Fibroblast of villous mesenchyme (primary cell): Measurements from ENCODE around the gene TOP2B. TPM values are rescaled to one million over a fixed set of nuclear protein-coding genes. Genes with fewer than 3 reads are reported as not detected.

ENCODE experiments used
- DNase-seq: peaks from one replicate; pipeline ENCODE4 v3.0.0-alpha.2; 2010; ENCODE audit warnings: low read depth
- H3K4me3 ChIP-seq: 2 replicates; pipeline ENCODE4 v1.5.1; 2011; ENCODE audit warnings: low read depth, mild to moderate bottlenecking, low read length
- CTCF ChIP-seq: IDR thresholded peaks from 2 replicates; pipeline ENCODE4 v1.5.1; 2012; ENCODE audit warnings: low read depth, mild to moderate bottlenecking, low read length; ENCODE audit not compliant: insufficient read depth
- total RNA-seq: library from RNA; depleted of rRNA; stranded (reverse); fragments of >200 nt; gene quantifications from 2 replicates; pipeline ENCODE4 v1.2.3, GENCODE V29; 2012

The TOP2B gene
- total RNA-seq, 1 donor = 88.5 TPM

DNA sequence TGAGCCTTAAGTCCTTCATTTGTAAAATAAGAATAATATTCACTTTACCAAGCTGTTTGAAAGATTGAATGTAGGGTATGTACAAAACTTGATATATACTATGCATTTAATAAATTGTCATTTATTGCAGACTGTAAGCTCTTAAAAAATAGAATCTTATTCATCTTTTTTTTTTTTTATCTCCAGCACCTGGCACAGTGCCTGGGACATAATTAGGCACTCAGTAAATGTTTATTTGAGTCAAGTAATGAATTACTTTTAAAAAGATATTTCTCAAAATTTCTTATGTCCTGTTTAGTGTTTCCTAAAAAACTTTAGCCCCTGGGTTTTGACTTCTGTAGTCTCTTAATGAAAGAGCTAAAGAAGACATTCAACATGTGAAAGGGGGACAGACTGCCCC, 71.7 kb downstream of the TOP2B start:
- no peak for DNase-seq
- no peak overlapping the region for H3K4me3 ChIP-seq
- TF ChIP-seq CTCF = no peak

- peak; percentile 35 for TF ChIP-seq CTCF
- H3K4me3 ChIP-seq = no peak overlapping the region
- DNase-seq = peak; percentile 78
These were observed 72.2 kb downstream of the TOP2B start for GRCh38 chr3:25592510-25592968.

DNA sequence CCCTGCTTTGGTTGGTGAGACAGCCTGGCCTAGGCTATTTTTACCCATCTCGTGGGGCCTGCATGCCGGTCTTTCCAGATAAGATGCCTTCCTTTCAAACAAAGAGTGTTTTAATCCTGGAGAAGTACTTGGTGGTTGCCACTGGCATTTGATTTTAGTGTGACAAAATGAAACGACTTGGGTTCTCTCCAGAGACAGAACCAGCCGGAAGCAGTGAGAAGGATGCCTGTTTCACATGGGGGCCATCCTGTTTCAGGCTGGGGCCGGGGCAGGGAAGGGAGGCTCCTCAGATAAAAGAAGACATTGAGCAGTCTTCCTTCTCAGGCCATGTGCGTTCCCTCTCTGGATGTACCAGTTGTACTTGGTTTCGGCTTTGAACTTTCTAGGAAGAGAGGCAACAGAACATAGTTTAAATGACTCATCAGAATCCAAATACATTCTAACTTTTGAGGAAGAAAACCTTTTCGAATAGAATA, 74.9 kb downstream of the TOP2B start:
- no peak for TF ChIP-seq CTCF
- DNase-seq = peak; percentile 47
- no peak overlapping the region for H3K4me3 ChIP-seq

DNA sequence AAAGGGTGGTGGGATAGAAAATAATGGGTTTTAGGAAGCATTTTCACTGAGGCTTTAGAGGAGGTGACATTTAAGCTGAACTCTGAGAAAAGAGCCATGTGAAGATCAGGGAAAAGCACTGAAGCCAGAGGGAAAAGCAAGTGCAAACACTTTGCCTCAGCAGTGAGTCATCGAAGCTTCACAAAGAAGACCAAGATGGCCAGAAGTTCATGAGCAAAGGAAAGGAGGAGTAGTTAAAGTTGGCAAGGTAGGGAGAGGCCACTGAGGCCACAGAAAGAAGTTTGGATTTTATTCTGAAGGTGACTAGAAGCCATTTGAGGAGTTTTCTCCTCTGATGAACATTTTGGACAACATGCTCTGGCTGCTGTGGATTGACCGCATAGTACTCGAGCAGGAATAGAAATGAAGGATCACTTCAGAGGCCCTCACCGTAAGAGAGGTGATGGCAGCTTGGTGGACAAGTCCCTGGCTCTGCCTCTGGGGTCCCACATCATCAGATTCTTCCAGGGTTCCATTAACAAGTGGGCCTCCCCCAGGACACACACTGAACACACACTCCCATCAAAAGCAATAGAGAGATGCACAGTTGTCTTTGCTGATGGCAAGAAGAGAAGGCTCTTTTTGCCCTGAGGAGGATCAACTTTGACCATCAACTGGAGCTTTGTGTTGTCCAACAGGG, 75.5 kb downstream of the TOP2B start:
- no peak overlapping the region for H3K4me3 ChIP-seq
- DNase-seq = no peak

GRCh38 chr3:25588441-25589103, 76.1 kb downstream of the TOP2B start:
- no peak for TF ChIP-seq CTCF
- H3K4me3 ChIP-seq = no peak overlapping the region

More for the DNA sequence above, 75.5 kb downstream of the TOP2B start:
- no peak for TF ChIP-seq CTCF

GRCh38 chr3:25587975-25588374, 76.7 kb downstream of the TOP2B start:
- DNase-seq = no peak
- no peak for TF ChIP-seq CTCF
- no peak overlapping the region for H3K4me3 ChIP-seq

More at GRCh38 chr3:25588441-25589103, 76.1 kb downstream of the TOP2B start:
- no peak for DNase-seq
